GM19043 (cell line): ENCODE data around the gene KLF16.
A peak's percentile ranks its signal among the peaks of the same experiment; 100 is the strongest.
"Not testable (repeated sequence)": the region's sequence is repeated elsewhere in the genome, so short reads cannot be mapped to it uniquely, and the experiment has no call there.

Source experiments
- ATAC-seq: cut with Tn5 transposase; IDR thresholded peaks from one replicate; pipeline ENCODE4 v1.9.1; 2021; ENCODE audit warnings: low read depth; ENCODE audit not compliant: unreplicated experiment

KLF16 gene

GRCh38 chr19:1863328-1863637, at the start of gene KLF16:
TSS of gene KLF16 (minus strand) at chr19:1863579. CDS start at chr19:1863497, 82 bp downstream.
- no peak for ATAC-seq

GRCh38 chr19:1912760-1913505, 49.6 kb upstream of the KLF16 start:
- no peak for ATAC-seq

- ATAC-seq = no peak
These were observed 48.6 kb upstream of the KLF16 start for GRCh38 chr19:1911995-1912394.

GRCh38 chr19:1911098-1911497, 47.7 kb upstream of the KLF16 start:
- ATAC-seq = no peak

GRCh38 chr19:1910177-1910576, 46.8 kb upstream of the KLF16 start:
- ATAC-seq = no peak

GRCh38 chr19:1909761-1910080, 46.3 kb upstream of the KLF16 start:
- ATAC-seq = no peak

GRCh38 chr19:1908364-1908678, 44.9 kb upstream of the KLF16 start:
- no peak for ATAC-seq

- no peak for ATAC-seq
These were observed 44.4 kb upstream of the KLF16 start for GRCh38 chr19:1907563-1908363.

- no peak for ATAC-seq
These were observed 43.7 kb upstream of the KLF16 start for GRCh38 chr19:1906985-1907562.

GRCh38 chr19:1905863-1906375, 42.5 kb upstream of the KLF16 start:
- ATAC-seq = no peak

GRCh38 chr19:1905110-1905862, 41.9 kb upstream of the KLF16 start, which contains the start of the genes ADAT3 and SCAMP4:
TSS of gene ADAT3 (plus strand) at chr19:1905399. CDS start at chr19:1912048, 6,649 bp downstream.
TSS of gene SCAMP4 (plus strand) at chr19:1905399. CDS start at chr19:1915020, 9,621 bp downstream.
- ATAC-seq = peak; percentile 73

GRCh38 chr19:1904860-1905109, 41.4 kb upstream of the KLF16 start:
- ATAC-seq = no peak

- ATAC-seq = no peak
These were observed 39.5 kb upstream of the KLF16 start for GRCh38 chr19:1902923-1903322.

- no peak for ATAC-seq
These were observed 38.6 kb upstream of the KLF16 start for GRCh38 chr19:1901940-1902404.

- ATAC-seq = no peak
These were observed 33.1 kb upstream of the KLF16 start for GRCh38 chr19:1896508-1896907.

GRCh38 chr19:1893791-1894190, 30.4 kb upstream of the KLF16 start:
- ATAC-seq = no peak

- ATAC-seq = no peak
These were observed 26.5 kb upstream of the KLF16 start for GRCh38 chr19:1889907-1890306.

- no peak for ATAC-seq
These were observed 25.0 kb upstream of the KLF16 start for GRCh38 chr19:1888385-1888784.

GRCh38 chr19:1886360-1886759, 23.0 kb upstream of the KLF16 start:
- not testable (repeated sequence) for ATAC-seq

- peak; percentile 87 for ATAC-seq
These were observed 22.2 kb upstream of the KLF16 start, which contains the start of gene ABHD17A for GRCh38 chr19:1885398-1886119. TSS of gene ABHD17A (minus strand) at chr19:1885496. CDS start at chr19:1881566, 3,930 bp downstream.
